Osteoblast (primary cell): ENCODE data around the gene SIL1. TPM values are rescaled to one million over a fixed set of nuclear protein-coding genes. Genes with fewer than 3 reads are reported as not detected.
A peak's percentile ranks its signal among the peaks of the same experiment; 100 is the strongest.

Experiments used
- DNase-seq: peaks from one replicate; pipeline ENCODE4 v3.0.0; 2011; ENCODE audit warnings: low spot score, mixed read lengths; ENCODE audit not compliant: insufficient read length; ENCODE audit errors: missing footprints
- H2AFZ ChIP-seq: 2 replicates; pipeline ENCODE4 v1.6.0; 2011; ENCODE audit warnings: mild to moderate bottlenecking, low read length
- H3K27ac ChIP-seq: 2 replicates; pipeline ENCODE4 v1.5.1; 2011; ENCODE audit warnings: mild to moderate bottlenecking, low read depth, low read length, moderate library complexity
- H3K27me3 ChIP-seq: 2 replicates; pipeline ENCODE4 v1.6.0; 2012; ENCODE audit warnings: mild to moderate bottlenecking, control low read depth, inconsistent platforms, low read length, moderate library complexity; ENCODE audit not compliant: insufficient read depth
- H3K36me3 ChIP-seq: 2 replicates; pipeline ENCODE4 v1.5.1; 2011; ENCODE audit warnings: mild to moderate bottlenecking, low read length, control low read depth, moderate library complexity; ENCODE audit not compliant: insufficient read depth
- H3K4me1 ChIP-seq: 2 replicates; pipeline ENCODE4 v1.5.1; 2011; ENCODE audit warnings: mild to moderate bottlenecking, low read length, control low read depth, moderate library complexity; ENCODE audit not compliant: insufficient read depth
- H3K4me2 ChIP-seq: 2 replicates; pipeline ENCODE4 v1.6.0; 2011; ENCODE audit warnings: mild to moderate bottlenecking, low read length; ENCODE audit not compliant: insufficient read depth
- H3K4me3 ChIP-seq: fragments of 200-600 bp; sonication (generic); 3 replicates; pipeline ENCODE4 v1.5.1; 2012; ENCODE audit warnings: mild to moderate bottlenecking, low read length, inconsistent platforms; ENCODE audit not compliant: insufficient read depth
- H3K79me2 ChIP-seq: 2 replicates; pipeline ENCODE4 v1.6.0; 2012; ENCODE audit warnings: mild to moderate bottlenecking, low read length, control low read depth, inconsistent platforms; ENCODE audit not compliant: insufficient read depth
- H3K9me3 ChIP-seq: 2 replicates; pipeline ENCODE4 v1.5.1; 2011; ENCODE audit warnings: low read depth, low read length, control low read depth
- H4K20me1 ChIP-seq: 2 replicates; pipeline ENCODE4 v1.6.0; 2012; ENCODE audit warnings: mild to moderate bottlenecking, low read length, control low read depth; ENCODE audit not compliant: insufficient read depth
- total RNA-seq: library from RNA; depleted of rRNA; stranded (reverse); fragments of >200 nt; gene quantifications from 2 replicates; pipeline ENCODE4 v1.2.3, GENCODE V29; 2012
- TF ChIP-seq, protein P1 (sequence below): IDR thresholded peaks from 2 replicates; pipeline ENCODE4 v1.5.1; 2011; ENCODE audit warnings: mild to moderate bottlenecking, low read depth, low read length, moderate library complexity; ENCODE audit errors: extremely low read depth

SIL1 gene
- total RNA-seq, 1 donor = 65.1 TPM

DNA sequence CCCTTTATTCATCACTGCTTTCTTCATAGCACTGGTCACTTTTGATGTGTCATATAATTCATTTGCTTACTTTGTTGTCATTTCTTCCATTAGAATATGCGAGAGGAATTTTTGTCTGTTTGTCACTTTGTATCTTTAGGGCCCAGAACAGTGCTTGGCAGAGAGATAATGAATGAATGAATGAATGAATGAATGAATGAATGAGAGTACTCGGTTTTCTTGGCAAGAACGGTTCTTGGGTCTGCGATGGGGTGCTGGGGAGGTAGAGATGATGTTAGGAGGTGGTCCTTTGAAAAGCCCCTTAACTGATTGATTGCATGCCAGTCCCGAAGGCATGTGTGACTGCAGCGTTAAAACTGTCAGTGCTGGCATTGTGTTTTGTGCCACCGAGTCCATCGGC lies 270.6 kb downstream of the SIL1 start:
- TF ChIP-seq, protein P1, sequence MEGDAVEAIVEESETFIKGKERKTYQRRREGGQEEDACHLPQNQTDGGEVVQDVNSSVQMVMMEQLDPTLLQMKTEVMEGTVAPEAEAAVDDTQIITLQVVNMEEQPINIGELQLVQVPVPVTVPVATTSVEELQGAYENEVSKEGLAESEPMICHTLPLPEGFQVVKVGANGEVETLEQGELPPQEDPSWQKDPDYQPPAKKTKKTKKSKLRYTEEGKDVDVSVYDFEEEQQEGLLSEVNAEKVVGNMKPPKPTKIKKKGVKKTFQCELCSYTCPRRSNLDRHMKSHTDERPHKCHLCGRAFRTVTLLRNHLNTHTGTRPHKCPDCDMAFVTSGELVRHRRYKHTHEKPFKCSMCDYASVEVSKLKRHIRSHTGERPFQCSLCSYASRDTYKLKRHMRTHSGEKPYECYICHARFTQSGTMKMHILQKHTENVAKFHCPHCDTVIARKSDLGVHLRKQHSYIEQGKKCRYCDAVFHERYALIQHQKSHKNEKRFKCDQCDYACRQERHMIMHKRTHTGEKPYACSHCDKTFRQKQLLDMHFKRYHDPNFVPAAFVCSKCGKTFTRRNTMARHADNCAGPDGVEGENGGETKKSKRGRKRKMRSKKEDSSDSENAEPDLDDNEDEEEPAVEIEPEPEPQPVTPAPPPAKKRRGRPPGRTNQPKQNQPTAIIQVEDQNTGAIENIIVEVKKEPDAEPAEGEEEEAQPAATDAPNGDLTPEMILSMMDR = no peak
- H3K4me2 ChIP-seq = no peak overlapping the region
- peaks cover 21% of the 10 kb centered on the region for H4K20me1 ChIP-seq
- no peaks in the 10 kb centered on the region for H3K9me3 ChIP-seq
- no peak overlapping the region for H2AFZ ChIP-seq
- H3K27ac ChIP-seq = no peak overlapping the region
- H3K79me2 ChIP-seq = peaks cover 36% of the 10 kb centered on the region
- H3K27me3 ChIP-seq = no peaks in the 10 kb centered on the region
- DNase-seq = no peak
- H3K4me3 ChIP-seq = no peak overlapping the region
- peaks cover 76% of the 10 kb centered on the region for H3K36me3 ChIP-seq
- no peaks in the 10 kb centered on the region for H3K4me1 ChIP-seq

GRCh38 chr5:138926688-138927448 lies 271.3 kb downstream of the SIL1 start:
- H3K4me1 ChIP-seq = no peaks in the 10 kb centered on the region
- DNase-seq = no peak
- H3K79me2 ChIP-seq = peaks cover 42% of the 10 kb centered on the region
- no peaks in the 10 kb centered on the region for H3K27me3 ChIP-seq
- H3K9me3 ChIP-seq = no peaks in the 10 kb centered on the region
- H4K20me1 ChIP-seq = peaks cover 23% of the 10 kb centered on the region
- no peak overlapping the region for H3K27ac ChIP-seq
- H2AFZ ChIP-seq = no peak overlapping the region
- H3K4me2 ChIP-seq = no peak overlapping the region
- TF ChIP-seq, protein P1 = no peak
- no peak overlapping the region for H3K4me3 ChIP-seq
- H3K36me3 ChIP-seq = peaks cover 69% of the 10 kb centered on the region

GRCh38 chr5:138926257-138926656 lies 271.9 kb downstream of the SIL1 start:
- Histone ChIP-seq H3K4me1 (peaks cover 1% of the 10 kb centered on the region), H3K27me3 (no peaks in the 10 kb centered on the region), H3K9me3 (no peaks in the 10 kb centered on the region), H3K27ac (no peak overlapping the region), H3K36me3 (peaks cover 63% of the 10 kb centered on the region), H3K79me2 (peaks cover 45% of the 10 kb centered on the region), H4K20me1 (peaks cover 23% of the 10 kb centered on the region), H3K4me3 (no peak overlapping the region), H2AFZ (no peak overlapping the region), H3K4me2 (no peak overlapping the region)
- TF ChIP-seq, protein P1 = no peak
- DNase-seq = peak; percentile 27

GRCh38 chr5:138925090-138925635 lies 273.0 kb downstream of the SIL1 start:
- peaks cover 8% of the 10 kb centered on the region for H3K4me1 ChIP-seq
- TF ChIP-seq, protein P1 = no peak
- H3K4me2 ChIP-seq = no peak overlapping the region
- no peak overlapping the region for H3K27ac ChIP-seq
- peaks cover 54% of the 10 kb centered on the region for H3K79me2 ChIP-seq
- peaks cover 23% of the 10 kb centered on the region for H4K20me1 ChIP-seq
- H3K27me3 ChIP-seq = no peaks in the 10 kb centered on the region
- H3K9me3 ChIP-seq = no peaks in the 10 kb centered on the region
- peak; percentile 23 for DNase-seq
- H3K4me3 ChIP-seq = no peak overlapping the region
- peaks cover 52% of the 10 kb centered on the region for H3K36me3 ChIP-seq
- no peak overlapping the region for H2AFZ ChIP-seq
